ENCODE measurements around the gene CDYL. TPM values are rescaled to one million over a fixed set of nuclear protein-coding genes. Genes with fewer than 3 reads are reported as not detected.

CDYL gene
- polyA plus RNA-seq, 1 of the 3 experiments (the other 2 are of a cell fraction): 13.3 TPM

- Histone ChIP-seq H3K27me3 (ENCODE audit: insufficient read depth) (no peaks in the 10 kb centered on the region), H3K4me3 (ENCODE audit: low read depth in 2 of 2, low read length in 1 of 2) (no peak overlapping the region), H3K9me3 (no peaks in the 10 kb centered on the region), H4K20me1 (ENCODE audit: insufficient read depth) (no peaks in the 10 kb centered on the region), H3K9me2 (no peaks in the 10 kb centered on the region), H3F3A (replicated peaks; ENCODE audit: insufficient read depth) (no peaks in the 10 kb centered on the region), H2AFZ (ENCODE audit: low read depth) (no peak overlapping the region), H3K27ac (ENCODE audit: low read depth in 2 of 2, low read length in 1 of 2) (no peak overlapping the region), H3K9ac (no peak overlapping the region), H3K79me2 (ENCODE audit: insufficient read depth) (peaks cover 8% of the 10 kb centered on the region), H3K4me2 (no peak overlapping the region), H3K36me3 (replicated peaks in 1 of 2; ENCODE audit: control insufficient read depth in 1 of 2, insufficient read depth in 2 of 2, low read length in 1 of 2) (no peaks in the 10 kb centered on the region), H3K4me1 (ENCODE audit: control insufficient read depth in 1 of 2, insufficient read depth in 2 of 2, low read depth in 1 of 2, low read length in 1 of 2) (no peaks in the 10 kb centered on the region; a peak in 1 of 4 replicates)
- ChIA-PET CTCF (interaction anchor here (0.7 to 1.0 kb wide), 3 partner anchors 15 to 557 kb away, joined by 3 to 4 read pairs (median 3); no protein-coding TSS in a partner anchor), POLR2A (no interaction called here)
- no peak for DNase-seq
- 95% methylated on average over 10 of the region's 10 CpGs for WGBS (ENCODE audit: low lambda C conversion rate)
- TF ChIP-seq USF2 (IDR thresholded peaks at IDR 0.05; ENCODE audit: borderline replicate concordance, low read depth, low read length) (no peak), MAX (IDR thresholded peaks at IDR 0.05; ENCODE audit: low read depth) (no peak), RXRA (IDR thresholded peaks at IDR 0.05; ENCODE audit: borderline replicate concordance, low read depth) (no peak), RAD21 (IDR thresholded peaks at IDR 0.05; ENCODE audit: low read length) (no peak), FOXJ3 (CRISPR knock-in tag; IDR thresholded peaks at IDR 0.05) (no peak), RFX5 (IDR thresholded peaks at IDR 0.05; ENCODE audit: low read length) (no peak), SIN3A (IDR thresholded peaks at IDR 0.05; ENCODE audit: borderline replicate concordance, low read depth, low read length) (no peak), MXI1 (IDR thresholded peaks at IDR 0.05; ENCODE audit: low read depth, low read length) (no peak), FOXM1 (IDR thresholded peaks at IDR 0.05; ENCODE audit: low read depth) (no peak)
Measured at GRCh38 chr6:4913705-4914419, 137.7 kb downstream of the CDYL start.

- H3K9ac ChIP-seq: no peak overlapping the region
- H2AFZ ChIP-seq (ENCODE audit: low read depth): no peak overlapping the region
- H3K4me2 ChIP-seq: no peak overlapping the region
- no peak overlapping the region for H3K4me3 ChIP-seq (ENCODE audit: low read depth in 2 of 2, low read length in 1 of 2)
- H3K27ac ChIP-seq (ENCODE audit: low read depth in 2 of 2, low read length in 1 of 2): no peak overlapping the region
- no peak for DNase-seq
- H3K27me3 ChIP-seq (ENCODE audit: insufficient read depth): no peaks in the 10 kb centered on the region
- H3K79me2 ChIP-seq (ENCODE audit: insufficient read depth): peaks cover 10% of the 10 kb centered on the region
- 76% methylated on average over 13 of the region's 14 CpGs for WGBS (ENCODE audit: low lambda C conversion rate)
- H3F3A ChIP-seq (replicated peaks; ENCODE audit: insufficient read depth): no peaks in the 10 kb centered on the region
- no peaks in the 10 kb centered on the region for H4K20me1 ChIP-seq (ENCODE audit: insufficient read depth)
- no peak for TF ChIP-seq SMC3 (IDR thresholded peaks at IDR 0.05; ENCODE audit: low read depth, low read length)
- no peaks in the 10 kb centered on the region for H3K9me3 ChIP-seq
- no peaks in the 10 kb centered on the region for H3K36me3 ChIP-seq (replicated peaks in 1 of 2; ENCODE audit: control insufficient read depth in 1 of 2, insufficient read depth in 2 of 2, low read length in 1 of 2)
- POLR2A ChIA-PET: no interaction called here
- H3K9me2 ChIP-seq: no peaks in the 10 kb centered on the region
- CTCF ChIA-PET: interaction anchor here (0.9 kb wide), 1 partner anchor 123 kb away, joined by 3 read pairs; no protein-coding TSS in a partner anchor
- no peaks in the 10 kb centered on the region; a peak in 1 of 4 replicates for H3K4me1 ChIP-seq (ENCODE audit: control insufficient read depth in 1 of 2, insufficient read depth in 2 of 2, low read depth in 1 of 2, low read length in 1 of 2)
Measured at GRCh38 chr6:4914420-4915159, 138.4 kb downstream of the CDYL start.
